GM19043 (cell line): ENCODE measurements around the gene JRKL.

Experiments
- ATAC-seq: cut with Tn5 transposase; IDR thresholded peaks from one replicate; pipeline ENCODE4 v1.9.1; 2021; ENCODE audit warnings: low read depth; ENCODE audit not compliant: unreplicated experiment

JRKL gene

GRCh38 chr11:96389720-96390487 lies at the start of gene JRKL, which contains the start of gene CCDC82:
TSS of gene JRKL (plus strand) at chr11:96390013. CDS start at chr11:96390650, 637 bp downstream.
TSS of gene CCDC82 (minus strand) at chr11:96389912. CDS start at chr11:96384747, 5,165 bp downstream.
- ATAC-seq: peak; percentile 86

GRCh38 chr11:96340555-96340885 lies 49.3 kb upstream of the JRKL start:
- no peak for ATAC-seq

GRCh38 chr11:96341211-96342013 lies 48.4 kb upstream of the JRKL start:
- ATAC-seq: peak; percentile 33

- ATAC-seq: no peak
Measured at GRCh38 chr11:96342014-96342960, 47.5 kb upstream of the JRKL start.

GRCh38 chr11:96342961-96343711 lies 46.7 kb upstream of the JRKL start, which contains the start of gene MAML2:
TSS of gene MAML2 (minus strand) at chr11:96343195. CDS start at chr11:96341895, 1,300 bp downstream.
- ATAC-seq: peak; percentile 80

GRCh38 chr11:96356848-96357247 lies 33.0 kb upstream of the JRKL start:
- ATAC-seq: no peak

- no peak for ATAC-seq
Measured at GRCh38 chr11:96357794-96358193, 32.0 kb upstream of the JRKL start.

- ATAC-seq: no peak
Measured at GRCh38 chr11:96358321-96358720, 31.5 kb upstream of the JRKL start.

- ATAC-seq: no peak
Measured at GRCh38 chr11:96361778-96362177, 28.0 kb upstream of the JRKL start.

- ATAC-seq: no peak
Measured at GRCh38 chr11:96365493-96365892, 24.3 kb upstream of the JRKL start.

- ATAC-seq: no peak
Measured at GRCh38 chr11:96366024-96366423, 23.8 kb upstream of the JRKL start.

GRCh38 chr11:96367342-96367741 lies 22.5 kb upstream of the JRKL start:
- no peak for ATAC-seq

GRCh38 chr11:96373826-96374225 lies 16.0 kb upstream of the JRKL start:
- no peak for ATAC-seq

GRCh38 chr11:96376796-96377195 lies 13.0 kb upstream of the JRKL start:
- no peak for ATAC-seq

GRCh38 chr11:96384156-96384555 lies 5.7 kb upstream of the JRKL start:
- no peak for ATAC-seq

GRCh38 chr11:96385187-96385586 lies 4.6 kb upstream of the JRKL start:
- ATAC-seq: no peak

- ATAC-seq: peak; percentile 38
Measured at GRCh38 chr11:96388891-96389719, 708 bp upstream of the JRKL start.

GRCh38 chr11:96390488-96390792 lies 627 bp downstream of the JRKL start:
- ATAC-seq: no peak

GRCh38 chr11:96391698-96392307 lies 2.0 kb downstream of the JRKL start:
- ATAC-seq: no peak
